CD4-positive, alpha-beta T cell treated with Interleukin-6 for 4 hours (primary cell): ENCODE data around the gene HSPA5.
"Not testable (repeated sequence)": the region's sequence is repeated elsewhere in the genome, so short reads cannot be mapped to it uniquely, and the experiment has no call there.

ENCODE experiments used
- DNase-seq: peaks from one replicate; pipeline ENCODE4 v3.0.0-alpha.2; 2020; ENCODE audit warnings: mixed read lengths

HSPA5 gene

DNA sequence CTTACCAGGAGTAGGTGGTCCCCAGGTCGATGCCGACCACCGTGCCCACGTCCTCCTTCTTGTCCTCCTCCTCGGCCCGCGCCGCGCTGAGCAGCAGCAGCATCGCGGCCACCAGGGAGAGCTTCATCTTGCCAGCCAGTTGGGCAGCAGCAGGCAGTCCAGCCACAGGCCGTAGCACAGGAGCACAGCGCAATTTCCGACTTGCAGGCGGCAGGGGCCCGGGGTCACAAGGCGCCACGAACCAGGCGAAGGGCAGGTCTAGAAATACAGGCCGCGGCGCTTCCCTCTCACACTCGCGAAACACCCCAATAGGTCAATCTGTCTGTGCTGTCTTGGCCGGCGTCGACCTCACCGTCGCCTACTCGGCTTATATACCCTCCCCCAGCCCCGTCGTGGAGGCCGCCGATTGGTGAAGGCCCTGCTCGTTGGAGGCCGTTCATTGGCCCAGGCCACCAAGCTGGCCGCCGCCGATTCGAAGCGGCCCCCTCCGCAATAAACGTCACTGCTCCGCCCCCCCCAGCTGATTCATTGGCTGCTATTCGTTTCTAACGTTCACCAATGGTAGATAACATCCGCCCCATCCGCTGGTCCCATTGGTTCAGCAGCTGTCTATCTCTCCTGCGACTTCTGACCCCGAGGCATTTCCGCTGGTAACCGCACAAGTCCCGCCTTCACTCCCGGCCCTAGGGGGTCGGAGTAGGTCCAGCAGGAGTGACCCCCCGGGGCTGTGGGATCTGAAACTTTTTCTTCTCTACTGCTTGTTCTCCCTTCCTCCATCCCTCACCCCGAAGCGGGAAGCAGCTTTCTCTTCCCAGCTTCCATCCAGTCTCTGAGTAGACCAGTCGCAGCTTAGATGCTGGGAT lies at the start of gene HSPA5:
Gene HSPA5 (minus strand): TSS at position 344 of the 863 bp plus-strand sequence. CDS start 217 bp downstream, at position 127.
- DNase-seq, result peak; percentile 100

GRCh38 chr9:125286935-125287433 lies 45.8 kb upstream of the HSPA5 start:
- DNase-seq, result not testable (repeated sequence)

GRCh38 chr9:125284855-125285254 lies 43.7 kb upstream of the HSPA5 start:
- DNase-seq, result no peak

- no peak for DNase-seq
Measured at GRCh38 chr9:125280945-125281344, 39.8 kb upstream of the HSPA5 start.

DNA sequence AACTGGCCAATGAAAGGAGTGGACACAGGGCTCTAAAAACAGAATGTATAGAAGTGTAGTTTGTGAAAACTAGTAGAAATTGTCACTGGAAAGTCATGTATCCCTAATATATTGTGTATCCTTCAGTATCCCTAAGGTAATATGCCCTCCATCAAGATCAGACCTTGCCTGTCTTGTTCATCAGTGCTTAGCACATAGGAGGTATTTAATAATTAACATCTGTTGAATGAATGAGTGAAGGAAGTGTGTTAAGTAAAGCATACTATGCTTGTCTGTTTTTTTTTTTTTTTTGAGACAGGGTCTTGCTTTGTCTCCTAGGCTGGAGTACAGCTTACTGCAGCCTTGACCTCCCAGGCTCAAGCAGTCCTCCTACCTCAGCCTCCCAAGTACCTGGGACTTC lies 36.3 kb upstream of the HSPA5 start:
- DNase-seq, result no peak

DNA sequence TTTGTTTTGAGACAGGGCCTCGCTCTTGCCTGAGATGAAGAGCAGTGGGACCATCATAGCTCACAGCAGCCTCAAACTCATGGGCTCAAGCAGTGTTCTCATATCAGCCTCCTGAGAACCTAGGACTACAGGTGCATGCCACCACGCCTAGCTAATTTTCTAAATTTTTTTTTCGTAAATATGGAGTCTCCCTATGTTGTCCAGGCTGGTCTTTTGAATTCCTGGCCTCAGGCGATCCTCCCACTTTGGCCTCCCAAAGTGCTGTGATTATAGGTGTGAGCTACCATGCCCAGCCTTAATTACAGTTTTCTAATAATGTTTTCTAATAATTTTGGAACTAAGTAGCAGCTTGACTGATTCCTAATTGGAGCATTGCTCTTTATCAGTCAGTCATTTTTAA lies 35.6 kb upstream of the HSPA5 start:
- no peak for DNase-seq

- no peak for DNase-seq
Measured at GRCh38 chr9:125272697-125273096, 31.6 kb upstream of the HSPA5 start.

GRCh38 chr9:125271081-125271480 lies 29.9 kb upstream of the HSPA5 start:
- DNase-seq, result no peak

DNA sequence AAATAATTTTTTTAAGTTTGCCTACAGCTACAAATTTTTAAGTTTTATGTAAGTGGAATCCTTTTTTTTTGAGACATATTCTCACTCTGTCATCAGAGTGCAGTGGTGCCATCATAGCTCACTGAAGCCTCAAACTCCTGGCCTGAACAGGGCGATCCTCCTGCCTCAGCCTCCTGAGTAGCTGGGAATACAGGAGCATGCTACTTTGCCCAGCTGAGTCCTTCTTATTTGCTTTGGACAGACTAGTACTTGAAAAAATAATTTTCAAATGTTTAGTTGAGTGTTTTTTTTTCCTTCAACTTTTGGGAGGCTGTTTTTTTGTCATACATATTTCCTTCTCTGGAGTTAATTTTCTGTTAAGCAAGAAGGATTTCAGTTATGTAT lies 27.9 kb upstream of the HSPA5 start:
- DNase-seq, result no peak

DNA sequence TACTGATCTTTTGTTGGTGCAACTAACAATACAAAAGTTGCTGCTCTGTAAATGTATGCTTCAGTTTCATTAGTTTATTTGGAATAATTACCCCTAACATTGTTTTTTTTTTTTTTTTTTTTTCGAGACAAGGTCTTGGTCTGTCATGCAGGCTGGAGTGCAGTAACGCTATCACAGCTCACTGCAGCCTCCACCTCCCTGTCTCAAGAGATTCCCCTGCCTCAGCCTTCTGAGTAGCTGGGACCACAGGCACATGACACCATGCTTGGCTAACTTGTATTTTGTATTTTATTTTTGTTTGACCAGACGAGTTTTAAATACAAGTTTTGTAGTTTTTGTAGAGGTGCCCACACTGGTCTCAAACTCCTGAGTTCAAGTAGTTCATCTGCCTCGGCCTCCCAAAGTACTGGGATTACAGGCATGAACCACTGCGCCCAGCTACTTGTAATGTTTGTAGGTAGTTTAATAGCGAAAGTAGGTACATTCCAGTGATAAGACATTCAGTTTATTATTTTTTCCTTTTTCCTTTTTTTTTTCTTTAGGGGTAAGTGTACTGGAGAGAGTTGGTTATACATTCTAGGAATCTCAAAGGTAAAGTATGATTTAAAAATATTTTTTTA lies 27.4 kb upstream of the HSPA5 start:
- DNase-seq, result no peak

GRCh38 chr9:125264068-125264467 lies 22.9 kb upstream of the HSPA5 start:
- peak; percentile 42 for DNase-seq

- DNase-seq, result no peak
Measured at GRCh38 chr9:125262294-125262991, 21.3 kb upstream of the HSPA5 start.

GRCh38 chr9:125261501-125262293 lies 20.6 kb upstream of the HSPA5 start, which contains the start of gene GAPVD1:
TSS of gene GAPVD1 (plus strand) at chr9:125261826. CDS start at chr9:125298922, 37,096 bp downstream.
- DNase-seq, result peak; percentile 88

DNA sequence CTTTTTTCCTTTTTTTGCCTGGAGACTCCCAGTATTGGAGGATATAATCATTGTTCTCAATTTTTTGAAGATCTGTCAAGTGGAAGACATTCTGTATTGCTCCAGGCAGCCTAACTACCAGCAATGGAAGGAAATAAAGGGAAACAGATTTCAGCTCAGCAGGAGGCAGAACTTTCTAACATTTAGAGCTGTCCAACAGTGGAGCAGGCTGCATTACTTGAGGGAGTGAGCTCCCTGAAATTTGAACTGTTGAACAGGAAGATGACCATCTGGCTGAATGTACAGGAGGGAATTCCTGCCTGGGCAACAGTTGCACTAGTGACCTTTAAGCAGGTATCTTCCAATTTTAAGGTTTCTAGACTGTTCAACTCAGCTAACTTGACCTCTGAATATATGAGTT lies 19.4 kb upstream of the HSPA5 start:
- DNase-seq, result no peak

- DNase-seq, result no peak
Measured at GRCh38 chr9:125258832-125259534, 17.8 kb upstream of the HSPA5 start.

GRCh38 chr9:125258160-125258785 lies 17.1 kb upstream of the HSPA5 start:
- DNase-seq, result no peak

DNA sequence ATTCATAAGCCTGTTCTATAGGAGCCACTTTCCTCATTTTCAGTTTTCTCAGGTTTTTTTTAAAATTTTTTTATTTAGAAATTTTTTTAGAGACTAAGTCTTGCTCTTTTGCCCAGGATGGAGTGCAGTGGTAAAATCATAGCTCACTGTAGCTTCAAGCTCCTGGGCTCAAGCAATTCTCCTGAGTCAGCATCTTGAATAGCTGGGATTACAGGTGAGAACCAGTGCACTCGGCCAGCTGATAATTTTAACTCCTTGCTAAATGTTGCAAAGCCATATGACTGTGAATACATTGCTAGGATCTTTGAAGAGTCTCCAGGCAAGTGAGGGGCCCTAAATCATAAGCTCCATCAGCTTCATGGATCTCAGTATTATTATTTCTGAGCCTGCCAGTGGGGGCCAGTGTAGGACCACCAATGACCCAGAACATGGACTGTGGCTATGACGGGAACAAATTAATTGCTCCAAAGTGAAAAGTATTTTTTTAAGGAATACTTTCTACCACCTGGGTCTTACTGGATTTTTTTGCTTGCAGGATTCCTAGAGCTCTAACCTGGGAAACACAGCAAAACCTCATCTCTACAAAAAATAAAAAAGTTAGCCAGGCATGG lies 14.7 kb upstream of the HSPA5 start:
- DNase-seq, result peak; percentile 19

GRCh38 chr9:125254231-125254630 lies 13.1 kb upstream of the HSPA5 start:
- DNase-seq, result no peak

GRCh38 chr9:125246261-125246667 lies 5.1 kb upstream of the HSPA5 start:
- DNase-seq, result no peak

DNA sequence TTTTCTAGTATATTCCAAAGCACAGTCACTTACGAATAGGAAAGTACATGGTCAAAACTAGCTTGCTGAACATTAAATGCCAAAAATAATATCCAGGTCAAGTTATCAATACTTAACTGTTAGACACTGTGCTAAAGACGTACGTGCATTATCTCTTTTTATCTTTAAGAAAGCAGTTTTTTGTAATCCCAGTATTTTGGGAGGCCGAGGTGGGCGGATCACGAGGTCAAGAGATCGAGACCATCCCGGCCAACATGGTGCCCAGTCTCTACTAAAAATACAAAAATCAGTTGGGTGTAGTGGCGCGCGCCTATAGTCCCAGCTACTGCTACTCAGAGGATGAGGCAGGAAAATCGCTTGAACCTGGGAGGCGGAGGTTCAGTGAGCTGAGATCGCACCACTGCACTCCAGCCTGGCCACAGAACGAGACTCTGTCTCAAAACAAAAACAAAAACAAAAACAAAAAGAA lies 2.7 kb upstream of the HSPA5 start:
- no peak for DNase-seq
